ENCODE measurements around the gene PTPN14.

The PTPN14 gene

DNA sequence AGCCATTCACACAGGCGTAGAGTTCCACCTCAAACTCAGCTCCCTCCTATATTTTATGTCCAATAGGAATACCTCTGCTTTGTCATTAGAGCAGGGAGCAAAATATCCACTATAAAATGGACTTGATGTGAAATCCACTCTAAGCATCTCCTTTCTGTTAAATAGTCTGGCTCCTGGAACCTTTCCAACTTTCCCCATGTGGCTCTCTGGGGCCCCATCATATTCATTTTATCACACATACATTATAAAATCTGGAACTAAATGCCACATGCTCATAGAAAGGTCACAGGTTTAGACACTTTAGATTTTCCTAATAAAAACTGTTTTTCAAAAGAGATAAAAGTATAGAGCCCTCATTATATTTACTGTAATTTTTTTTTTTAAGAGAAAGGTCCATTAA lies 82.1 kb downstream of the PTPN14 start:
- Histone ChIP-seq H3K27me3 (ENCODE audit: control insufficient read depth, insufficient read depth, low read length, poor library complexity, severe bottlenecking) (no peaks in the 10 kb centered on the region), H3K9me3 (ENCODE audit: control insufficient read depth, low read length) (no peaks in the 10 kb centered on the region), H3K4me1 (ENCODE audit: control insufficient read depth, insufficient read depth, low read length) (peaks cover 1% of the 10 kb centered on the region), H3K27ac (ENCODE audit: insufficient read depth, low read depth, low read length, poor library complexity, severe bottlenecking) (no peak overlapping the region), H3K4me3 (ENCODE audit: insufficient read depth, low read depth, low read length) (no peak overlapping the region), H3K36me3 (ENCODE audit: control insufficient read depth, insufficient read depth, low read length) (no peaks in the 10 kb centered on the region)
- 94 to 97% methylated on average over 1 of the region's 1 CpG for WGBS, 2 experiments

- H3K4me1 ChIP-seq (ENCODE audit: control insufficient read depth, insufficient read depth, low read length), result peaks cover 10% of the 10 kb centered on the region
- H3K9me3 ChIP-seq (ENCODE audit: control insufficient read depth, low read length), result no peaks in the 10 kb centered on the region
- no peaks in the 10 kb centered on the region for H3K27me3 ChIP-seq (ENCODE audit: control insufficient read depth, insufficient read depth, low read length, poor library complexity, severe bottlenecking)
- no peak overlapping the region for H3K4me3 ChIP-seq (ENCODE audit: insufficient read depth, low read depth, low read length)
- no peak overlapping the region for H3K27ac ChIP-seq (ENCODE audit: insufficient read depth, low read depth, low read length, poor library complexity, severe bottlenecking)
- WGBS, 2 experiments, result 100% methylated on average over 1 of the region's 1 CpG; no CpG with 5 or more reads in 1 of the 2 experiments
- H3K36me3 ChIP-seq (ENCODE audit: control insufficient read depth, insufficient read depth, low read length), result no peaks in the 10 kb centered on the region
These were observed 84.3 kb downstream of the PTPN14 start for GRCh38 chr1:214467078-214467585.

DNA sequence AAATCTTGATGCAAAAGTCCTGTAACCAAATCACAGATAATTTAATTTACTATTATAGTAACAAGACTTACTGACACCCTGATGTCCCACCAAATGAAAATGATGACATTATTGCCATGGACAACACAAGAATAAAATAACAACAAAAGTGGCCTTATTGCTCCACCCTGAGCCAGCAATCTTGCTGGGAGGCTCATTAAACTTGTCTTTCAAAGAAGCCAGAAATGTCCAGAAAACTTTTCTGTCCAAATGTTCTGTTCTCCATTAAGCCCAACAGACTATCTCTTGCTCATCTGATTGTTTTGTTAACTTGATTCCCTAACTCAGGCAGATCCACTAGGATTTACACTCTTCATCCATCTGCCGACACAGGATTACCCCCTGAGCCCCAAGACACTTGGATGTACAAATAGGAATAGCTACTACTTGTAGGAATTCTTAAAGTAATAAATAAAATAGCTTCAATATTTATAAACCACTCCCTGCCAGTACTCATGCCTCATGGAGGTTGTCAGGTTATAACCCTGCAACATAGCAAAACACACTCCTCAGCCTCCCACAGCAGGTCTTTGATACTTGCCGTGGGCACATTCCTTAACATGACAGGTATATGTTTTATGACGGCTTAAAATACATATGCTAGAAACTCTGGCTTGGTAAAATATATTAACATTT lies 84.9 kb downstream of the PTPN14 start:
- Histone ChIP-seq H3K36me3 (ENCODE audit: control insufficient read depth, insufficient read depth, low read length) (no peaks in the 10 kb centered on the region), H3K4me1 (ENCODE audit: control insufficient read depth, insufficient read depth, low read length) (peaks cover 10% of the 10 kb centered on the region), H3K9me3 (ENCODE audit: control insufficient read depth, low read length) (no peaks in the 10 kb centered on the region), H3K4me3 (ENCODE audit: insufficient read depth, low read depth, low read length) (no peak overlapping the region), H3K27me3 (ENCODE audit: control insufficient read depth, insufficient read depth, low read length, poor library complexity, severe bottlenecking) (no peaks in the 10 kb centered on the region), H3K27ac (ENCODE audit: insufficient read depth, low read depth, low read length, poor library complexity, severe bottlenecking) (no peak overlapping the region)
- 67 to 100% methylated on average over 1 to 2 of the region's 3 CpGs for WGBS, 2 experiments

DNA sequence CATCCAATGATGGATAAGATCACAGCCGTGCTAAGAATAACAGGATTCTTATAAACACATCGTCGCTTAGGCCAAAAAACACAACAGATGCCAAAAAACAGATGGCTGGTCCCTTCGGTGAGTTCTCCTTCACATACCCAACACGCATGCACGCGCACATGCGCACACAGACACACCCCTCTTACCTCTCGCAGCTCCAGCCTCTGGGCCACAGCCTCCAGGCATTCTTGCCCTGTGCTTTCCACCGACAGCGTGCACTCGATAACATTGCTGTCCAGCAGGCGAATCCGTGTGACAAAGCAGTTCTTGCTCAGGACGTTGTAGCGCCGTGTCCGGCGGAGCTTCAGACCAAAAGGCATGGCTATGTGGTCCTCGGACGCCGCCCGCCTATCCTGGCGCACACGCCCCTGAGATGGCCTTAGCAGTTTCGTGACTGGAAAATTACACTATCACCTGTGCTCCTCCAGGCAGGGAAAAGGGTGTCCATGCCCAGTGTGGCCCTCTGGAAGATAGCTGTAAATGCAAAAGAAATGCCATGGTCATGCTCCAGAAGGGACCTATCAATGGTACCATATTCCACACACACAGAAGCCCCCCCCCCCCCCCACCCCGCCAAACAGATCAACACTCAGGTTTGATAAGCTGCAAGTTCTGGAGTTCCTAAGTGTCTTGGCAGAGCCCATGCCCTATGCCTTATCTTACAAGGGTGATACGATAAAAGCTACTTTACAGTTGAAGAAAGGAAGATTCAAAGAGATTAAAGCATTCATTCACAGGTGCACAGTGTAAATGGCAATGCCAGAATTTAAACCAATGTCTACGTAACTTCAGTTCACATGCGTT lies 86.7 kb downstream of the PTPN14 start:
- H3K4me1 ChIP-seq (ENCODE audit: control insufficient read depth, insufficient read depth, low read length), result peaks cover 10% of the 10 kb centered on the region
- no peak overlapping the region for H3K4me3 ChIP-seq (ENCODE audit: insufficient read depth, low read depth, low read length)
- H3K9me3 ChIP-seq (ENCODE audit: control insufficient read depth, low read length), result no peaks in the 10 kb centered on the region
- WGBS, 2 experiments, result 95 to 96% methylated on average over 29 of the region's 30 CpGs
- H3K27ac ChIP-seq (ENCODE audit: insufficient read depth, low read depth, low read length, poor library complexity, severe bottlenecking), result no peak overlapping the region
- no peaks in the 10 kb centered on the region for H3K36me3 ChIP-seq (ENCODE audit: control insufficient read depth, insufficient read depth, low read length)
- H3K27me3 ChIP-seq (ENCODE audit: control insufficient read depth, insufficient read depth, low read length, poor library complexity, severe bottlenecking), result no peaks in the 10 kb centered on the region

GRCh38 chr1:214463596-214463995 lies 87.8 kb downstream of the PTPN14 start:
- Histone ChIP-seq H3K4me1 (ENCODE audit: control insufficient read depth, insufficient read depth, low read length) (peaks cover 10% of the 10 kb centered on the region), H3K27me3 (ENCODE audit: control insufficient read depth, insufficient read depth, low read length, poor library complexity, severe bottlenecking) (no peaks in the 10 kb centered on the region), H3K27ac (ENCODE audit: insufficient read depth, low read depth, low read length, poor library complexity, severe bottlenecking) (no peak overlapping the region), H3K9me3 (ENCODE audit: control insufficient read depth, low read length) (no peaks in the 10 kb centered on the region), H3K36me3 (ENCODE audit: control insufficient read depth, insufficient read depth, low read length) (no peaks in the 10 kb centered on the region), H3K4me3 (ENCODE audit: insufficient read depth, low read depth, low read length) (no peak overlapping the region)
- 50 to 59% methylated on average over 2 of the region's 2 CpGs for WGBS, 2 experiments

GRCh38 chr1:214462882-214463281 lies 88.5 kb downstream of the PTPN14 start:
- Histone ChIP-seq H3K27ac (ENCODE audit: insufficient read depth, low read depth, low read length, poor library complexity, severe bottlenecking) (no peak overlapping the region), H3K4me1 (ENCODE audit: control insufficient read depth, insufficient read depth, low read length) (peaks cover 10% of the 10 kb centered on the region)

GRCh38 chr1:214461305-214461704 lies 90.1 kb downstream of the PTPN14 start:
- H3K27me3 ChIP-seq (ENCODE audit: control insufficient read depth, insufficient read depth, low read length, poor library complexity, severe bottlenecking), result no peaks in the 10 kb centered on the region
- no peak overlapping the region for H3K4me3 ChIP-seq (ENCODE audit: insufficient read depth, low read depth, low read length)
- no peak overlapping the region for H3K27ac ChIP-seq (ENCODE audit: insufficient read depth, low read depth, low read length, poor library complexity, severe bottlenecking)
- no peaks in the 10 kb centered on the region for H3K36me3 ChIP-seq (ENCODE audit: control insufficient read depth, insufficient read depth, low read length)
- peaks cover 10% of the 10 kb centered on the region for H3K4me1 ChIP-seq (ENCODE audit: control insufficient read depth, insufficient read depth, low read length)
- no peaks in the 10 kb centered on the region for H3K9me3 ChIP-seq (ENCODE audit: control insufficient read depth, low read length)
- 89 to 95% methylated on average over 4 of the region's 4 CpGs for WGBS, 2 experiments

More at GRCh38 chr1:214462882-214463281, 88.5 kb downstream of the PTPN14 start:
- no peaks in the 10 kb centered on the region for H3K27me3 ChIP-seq (ENCODE audit: control insufficient read depth, insufficient read depth, low read length, poor library complexity, severe bottlenecking)
- no peaks in the 10 kb centered on the region for H3K36me3 ChIP-seq (ENCODE audit: control insufficient read depth, insufficient read depth, low read length)
- H3K9me3 ChIP-seq (ENCODE audit: control insufficient read depth, low read length), result no peaks in the 10 kb centered on the region
- WGBS, 2 experiments, result 92 to 100% methylated on average over 2 of the region's 2 CpGs
- H3K4me3 ChIP-seq (ENCODE audit: insufficient read depth, low read depth, low read length), result no peak overlapping the region

DNA sequence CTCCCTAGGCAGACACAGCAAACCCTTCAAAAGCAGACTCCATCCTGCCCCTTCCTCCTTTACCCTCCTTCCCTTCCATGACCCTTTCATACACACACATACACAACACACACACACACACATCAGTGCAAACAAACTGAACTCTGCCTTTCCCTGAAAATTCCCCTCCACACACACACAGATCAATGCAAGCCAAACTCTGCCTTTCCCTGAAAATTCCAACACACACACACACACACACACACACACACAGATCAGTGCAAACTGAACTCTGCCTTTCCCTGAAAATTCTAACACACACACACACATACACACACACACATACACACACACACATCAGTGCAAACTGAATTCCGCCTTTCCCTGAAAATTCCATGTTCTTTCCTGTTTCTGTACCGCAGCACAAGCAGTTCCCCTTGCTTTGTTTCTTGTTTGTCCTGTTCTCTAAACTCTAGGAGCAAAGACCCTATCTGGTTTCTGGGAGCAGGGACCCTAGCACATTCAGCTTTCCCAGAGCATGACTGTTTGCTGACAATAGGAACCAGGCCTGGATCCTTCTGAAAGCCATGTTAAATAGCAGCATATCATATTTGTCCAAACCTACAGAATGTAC lies 91.0 kb downstream of the PTPN14 start:
- Histone ChIP-seq H3K9me3 (ENCODE audit: control insufficient read depth, low read length) (no peaks in the 10 kb centered on the region), H3K27ac (ENCODE audit: insufficient read depth, low read depth, low read length, poor library complexity, severe bottlenecking) (no peak overlapping the region), H3K36me3 (ENCODE audit: control insufficient read depth, insufficient read depth, low read length) (no peaks in the 10 kb centered on the region), H3K27me3 (ENCODE audit: control insufficient read depth, insufficient read depth, low read length, poor library complexity, severe bottlenecking) (no peaks in the 10 kb centered on the region), H3K4me3 (ENCODE audit: insufficient read depth, low read depth, low read length) (no peak overlapping the region), H3K4me1 (ENCODE audit: control insufficient read depth, insufficient read depth, low read length) (peaks cover 10% of the 10 kb centered on the region)
- 80 to 86% methylated on average over 2 of the region's 2 CpGs for WGBS, 2 experiments

DNA sequence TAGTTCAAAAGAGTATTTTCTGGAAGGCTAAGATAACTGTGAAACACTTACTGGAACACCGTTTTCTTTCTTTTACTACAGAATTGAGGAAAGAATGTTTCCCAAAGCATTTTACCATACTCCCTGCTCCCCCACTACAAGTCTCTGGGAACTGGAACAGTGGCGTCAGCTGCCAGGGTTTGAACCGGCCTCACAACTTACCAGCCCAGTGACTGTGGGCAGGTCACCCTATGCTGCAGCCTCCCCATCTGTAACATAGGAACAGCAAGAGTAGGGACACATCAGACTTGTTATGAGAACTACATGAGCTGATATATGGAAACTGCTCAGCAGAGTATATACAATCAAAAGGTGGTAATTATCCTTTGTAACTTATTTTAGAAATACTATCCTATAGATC lies 91.5 kb downstream of the PTPN14 start:
- Histone ChIP-seq H3K27ac (ENCODE audit: insufficient read depth, low read depth, low read length, poor library complexity, severe bottlenecking) (no peak overlapping the region), H3K36me3 (ENCODE audit: control insufficient read depth, insufficient read depth, low read length) (no peaks in the 10 kb centered on the region), H3K4me1 (ENCODE audit: control insufficient read depth, insufficient read depth, low read length) (peaks cover 10% of the 10 kb centered on the region), H3K9me3 (ENCODE audit: control insufficient read depth, low read length) (no peaks in the 10 kb centered on the region), H3K27me3 (ENCODE audit: control insufficient read depth, insufficient read depth, low read length, poor library complexity, severe bottlenecking) (no peaks in the 10 kb centered on the region), H3K4me3 (ENCODE audit: insufficient read depth, low read depth, low read length) (no peak overlapping the region)
- WGBS, 2 experiments, result 87 to 90% methylated on average over 3 of the region's 3 CpGs

- Histone ChIP-seq H3K27ac (ENCODE audit: insufficient read depth, low read depth, low read length, poor library complexity, severe bottlenecking) (no peak overlapping the region), H3K36me3 (ENCODE audit: control insufficient read depth, insufficient read depth, low read length) (no peaks in the 10 kb centered on the region), H3K4me1 (ENCODE audit: control insufficient read depth, insufficient read depth, low read length) (peaks cover under 1% of the 10 kb centered on the region), H3K9me3 (ENCODE audit: control insufficient read depth, low read length) (no peaks in the 10 kb centered on the region), H3K4me3 (ENCODE audit: insufficient read depth, low read depth, low read length) (no peak overlapping the region), H3K27me3 (ENCODE audit: control insufficient read depth, insufficient read depth, low read length, poor library complexity, severe bottlenecking) (no peaks in the 10 kb centered on the region)
- 76 to 87% methylated on average over 1 of the region's 1 CpG for WGBS, 2 experiments
These were observed 92.9 kb downstream of the PTPN14 start for GRCh38 chr1:214458541-214458940.
